ENCODE measurements around the gene DISP2. TPM values are rescaled to one million over a fixed set of nuclear protein-coding genes. Genes with fewer than 3 reads are reported as not detected.
A peak's percentile ranks its signal among the peaks of the same experiment; 100 is the strongest.

The DISP2 gene
- total and polyA plus RNA-seq, 9 of the 15 experiments (the other 6 are each of a cell fraction or from before 2014, with no cell fraction given): 0.06 to 0.89 (median 0.15) TPM; not detected in 1

DNA sequence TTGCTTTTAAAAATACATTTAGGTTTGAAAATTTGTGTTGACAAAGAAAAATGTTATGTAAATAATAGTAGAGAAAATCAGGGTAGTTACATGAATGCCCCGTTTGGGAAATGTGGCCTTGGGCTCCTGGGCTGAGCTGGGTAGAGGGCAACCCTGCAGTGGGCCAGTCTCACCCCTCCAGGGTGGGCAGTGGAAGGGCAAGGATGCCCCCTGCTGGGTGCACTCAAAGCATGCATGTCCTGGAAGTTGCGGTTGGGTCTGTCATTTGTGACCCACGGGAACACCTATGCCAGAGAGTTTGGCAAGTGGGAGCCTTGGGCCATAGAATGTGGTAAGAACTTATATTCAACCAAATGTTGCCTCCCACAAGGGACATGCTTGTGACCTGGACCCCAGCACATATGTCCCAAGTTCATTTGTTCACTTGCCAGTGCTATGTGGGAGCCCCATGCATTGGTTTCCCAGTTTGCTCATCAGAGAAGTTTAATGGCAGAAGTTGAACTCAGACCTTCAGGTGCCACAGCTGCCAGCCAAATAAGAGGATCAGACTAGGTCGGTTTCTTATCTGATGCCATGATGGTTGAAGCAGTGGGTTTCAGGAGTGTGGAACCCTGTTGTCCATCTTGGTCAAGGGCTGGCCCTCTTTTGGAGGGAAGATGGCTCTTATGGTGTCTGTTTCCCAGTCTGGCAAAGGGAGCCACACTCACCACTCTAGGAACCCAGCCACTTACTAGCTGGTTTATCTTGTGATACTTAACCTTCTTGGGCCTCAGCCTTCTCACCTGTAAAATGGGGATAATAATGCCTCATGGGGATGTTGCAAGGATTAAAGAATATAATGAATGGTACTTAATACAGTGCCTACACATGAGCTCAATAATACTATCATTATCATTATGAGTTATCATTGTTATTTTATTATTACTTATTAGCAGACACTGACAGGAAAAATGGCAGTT lies 47.7 kb upstream of the DISP2 start (continued):
- 0 out of 2 replicates have a peak, but pooled peaks have one; percentile 31 for TF ChIP-seq MYC (IDR thresholded peaks at IDR 0.05; ENCODE audit: low read depth, low read length)
- TF ChIP-seq MYC (CRISPR knock-in tag; IDR thresholded peaks at IDR 0.05; ENCODE audit: borderline replicate concordance, low read depth): no peak
- peak in 1 of 2 experiments; percentile 48; a peak in 2 of 4 replicates for TF ChIP-seq KDM1A (IDR thresholded peaks at IDR 0.05)
- peak; percentile 85 for TF ChIP-seq RBM25 (IDR thresholded peaks at IDR 0.05; ENCODE audit: low read depth, low read length, severe bottlenecking)
- TF ChIP-seq ADNP (tag; IDR thresholded peaks at IDR 0.05): peak; percentile 90
- peak in 1 of 3 experiments; percentile 27 for TF ChIP-seq YY1 (IDR thresholded peaks at IDR 0.05; ENCODE audit: borderline replicate concordance in 1 of 3, control insufficient read depth in 1 of 3, extremely low read depth in 1 of 3, insufficient read depth in 3 of 3, insufficient read length in 1 of 3, insufficient replicate concordance in 2 of 3, low read depth in 1 of 3, low read length in 2 of 3)
- TF ChIP-seq ESRRA (IDR thresholded peaks at IDR 0.05; ENCODE audit: borderline replicate concordance, low read depth): peak; percentile 20; the same call in 1 of the 2 replicates
- peak; percentile 83 for TF ChIP-seq CHD4 (IDR thresholded peaks at IDR 0.05; ENCODE audit: insufficient read depth, insufficient replicate concordance, low read depth, low read length, poor library complexity, severe bottlenecking)
- peak; percentile 27; the same call in 1 of the 2 replicates for TF ChIP-seq JUND (IDR thresholded peaks at IDR 0.05; ENCODE audit: borderline replicate concordance, low read depth, low read length)
- no peak; the same call in 2 of the 3 replicates for TF ChIP-seq JUND (tag; IDR thresholded peaks at IDR 0.05; ENCODE audit: borderline replicate concordance, low read depth, low read length)
- TF ChIP-seq, protein P1, sequence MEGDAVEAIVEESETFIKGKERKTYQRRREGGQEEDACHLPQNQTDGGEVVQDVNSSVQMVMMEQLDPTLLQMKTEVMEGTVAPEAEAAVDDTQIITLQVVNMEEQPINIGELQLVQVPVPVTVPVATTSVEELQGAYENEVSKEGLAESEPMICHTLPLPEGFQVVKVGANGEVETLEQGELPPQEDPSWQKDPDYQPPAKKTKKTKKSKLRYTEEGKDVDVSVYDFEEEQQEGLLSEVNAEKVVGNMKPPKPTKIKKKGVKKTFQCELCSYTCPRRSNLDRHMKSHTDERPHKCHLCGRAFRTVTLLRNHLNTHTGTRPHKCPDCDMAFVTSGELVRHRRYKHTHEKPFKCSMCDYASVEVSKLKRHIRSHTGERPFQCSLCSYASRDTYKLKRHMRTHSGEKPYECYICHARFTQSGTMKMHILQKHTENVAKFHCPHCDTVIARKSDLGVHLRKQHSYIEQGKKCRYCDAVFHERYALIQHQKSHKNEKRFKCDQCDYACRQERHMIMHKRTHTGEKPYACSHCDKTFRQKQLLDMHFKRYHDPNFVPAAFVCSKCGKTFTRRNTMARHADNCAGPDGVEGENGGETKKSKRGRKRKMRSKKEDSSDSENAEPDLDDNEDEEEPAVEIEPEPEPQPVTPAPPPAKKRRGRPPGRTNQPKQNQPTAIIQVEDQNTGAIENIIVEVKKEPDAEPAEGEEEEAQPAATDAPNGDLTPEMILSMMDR (IDR thresholded peaks at IDR 0.05 in 2 of 3, conservative IDR thresholded peaks at IDR 0.05 in 1 of 3; ENCODE audit: insufficient read depth in 2 of 3, low read depth in 1 of 3, low read length in 3 of 3): peak; percentile 93 to 95 (median 94)
- TF ChIP-seq, protein P2, sequence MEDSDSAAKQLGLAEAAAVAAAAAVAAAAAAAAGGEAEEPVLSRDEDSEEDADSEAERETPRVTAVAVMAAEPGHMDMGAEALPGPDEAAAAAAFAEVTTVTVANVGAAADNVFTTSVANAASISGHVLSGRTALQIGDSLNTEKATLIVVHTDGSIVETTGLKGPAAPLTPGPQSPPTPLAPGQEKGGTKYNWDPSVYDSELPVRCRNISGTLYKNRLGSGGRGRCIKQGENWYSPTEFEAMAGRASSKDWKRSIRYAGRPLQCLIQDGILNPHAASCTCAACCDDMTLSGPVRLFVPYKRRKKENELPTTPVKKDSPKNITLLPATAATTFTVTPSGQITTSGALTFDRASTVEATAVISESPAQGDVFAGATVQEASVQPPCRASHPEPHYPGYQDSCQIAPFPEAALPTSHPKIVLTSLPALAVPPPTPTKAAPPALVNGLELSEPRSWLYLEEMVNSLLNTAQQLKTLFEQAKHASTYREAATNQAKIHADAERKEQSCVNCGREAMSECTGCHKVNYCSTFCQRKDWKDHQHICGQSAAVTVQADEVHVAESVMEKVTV (CRISPR knock-in tag; IDR thresholded peaks at IDR 0.05): peak; percentile 97
- peak in 1 of 2 experiments; percentile 30; a peak in 1 of 4 replicates for TF ChIP-seq MAZ (CRISPR knock-in tag; conservative IDR thresholded peaks at IDR 0.05 in 1 of 2, IDR thresholded peaks at IDR 0.05 in 1 of 2)
- TF ChIP-seq STAT5A (IDR thresholded peaks at IDR 0.05; ENCODE audit: borderline replicate concordance, low read length): no peak
- no peak for TF ChIP-seq NFIX (CRISPR knock-in tag; IDR thresholded peaks at IDR 0.05; ENCODE audit: low read depth)
- TF ChIP-seq, protein P3, sequence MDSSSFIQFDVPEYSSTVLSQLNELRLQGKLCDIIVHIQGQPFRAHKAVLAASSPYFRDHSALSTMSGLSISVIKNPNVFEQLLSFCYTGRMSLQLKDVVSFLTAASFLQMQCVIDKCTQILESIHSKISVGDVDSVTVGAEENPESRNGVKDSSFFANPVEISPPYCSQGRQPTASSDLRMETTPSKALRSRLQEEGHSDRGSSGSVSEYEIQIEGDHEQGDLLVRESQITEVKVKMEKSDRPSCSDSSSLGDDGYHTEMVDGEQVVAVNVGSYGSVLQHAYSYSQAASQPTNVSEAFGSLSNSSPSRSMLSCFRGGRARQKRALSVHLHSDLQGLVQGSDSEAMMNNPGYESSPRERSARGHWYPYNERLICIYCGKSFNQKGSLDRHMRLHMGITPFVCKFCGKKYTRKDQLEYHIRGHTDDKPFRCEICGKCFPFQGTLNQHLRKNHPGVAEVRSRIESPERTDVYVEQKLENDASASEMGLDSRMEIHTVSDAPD (CRISPR knock-in tag; IDR thresholded peaks at IDR 0.05): no peak
- peak; percentile 84 for TF ChIP-seq BCOR (IDR thresholded peaks at IDR 0.05)
- no peak for TF ChIP-seq NCOA6 (IDR thresholded peaks at IDR 0.05)
- TF ChIP-seq HCFC1 (IDR thresholded peaks at IDR 0.05; ENCODE audit: low read depth, low read length): peak; percentile 37; the same call in 1 of the 2 replicates

All from K562 (cell line).